HEK293T (cell line): ENCODE measurements around the gene PLXNB3.

ENCODE experiments used
- ARNT ChIP-seq: fragments of 450-650 bp; IDR thresholded peaks from 2 replicates; pipeline ENCODE4 v1.6.1; 2017; ENCODE audit warnings: mild to moderate bottlenecking
- BHLHE40 ChIP-seq: fragments of 450-650 bp; IDR thresholded peaks from 2 replicates; pipeline ENCODE4 v1.6.1; 2016; ENCODE audit warnings: mild to moderate bottlenecking, moderate library complexity, borderline replicate concordance
- CTBP1 ChIP-seq: fragments of 450-650 bp; IDR thresholded peaks from 2 replicates; pipeline ENCODE4 v1.6.1; 2016; ENCODE audit warnings: borderline replicate concordance
- FOXK2 ChIP-seq: fragments of 450-650 bp; IDR thresholded peaks from 2 replicates; pipeline ENCODE4 v1.6.1; 2016; ENCODE audit warnings: mild to moderate bottlenecking
- FOXM1 ChIP-seq: fragments of 450-650 bp; IDR thresholded peaks from 2 replicates; pipeline ENCODE4 v1.6.1; 2017; ENCODE audit warnings: mild to moderate bottlenecking, borderline replicate concordance
- HDGF ChIP-seq: fragments of 450-650 bp; IDR thresholded peaks from 2 replicates; pipeline ENCODE4 v1.6.1; 2017; ENCODE audit warnings: antibody characterized with exemption, borderline replicate concordance
- L3MBTL2 ChIP-seq: fragments of 450-650 bp; conservative IDR thresholded peaks from 2 replicates; pipeline ENCODE4 v1.6.1; 2016; ENCODE audit warnings: mild to moderate bottlenecking
- LEF1 ChIP-seq: fragments of 450-650 bp; IDR thresholded peaks from 2 replicates; pipeline ENCODE4 v1.6.1; 2017; ENCODE audit warnings: mild to moderate bottlenecking, borderline replicate concordance
- NFRKB ChIP-seq: fragments of 450-650 bp; IDR thresholded peaks from 2 replicates; pipeline ENCODE4 v1.6.1; 2016; ENCODE audit warnings: mild to moderate bottlenecking, moderate library complexity
- PKNOX1 ChIP-seq: fragments of 450-650 bp; IDR thresholded peaks from 2 replicates; pipeline ENCODE4 v1.6.1; 2016
- SP1 ChIP-seq: fragments of 450-650 bp; IDR thresholded peaks from 2 replicates; pipeline ENCODE4 v1.6.1; 2017
- SUZ12 ChIP-seq: fragments of 450-650 bp; IDR thresholded peaks from 2 replicates; pipeline ENCODE4 v1.6.1; 2016; ENCODE audit warnings: mild to moderate bottlenecking
- TARDBP ChIP-seq: fragments of 450-650 bp; IDR thresholded peaks from 2 replicates; pipeline ENCODE4 v1.6.1; 2016

- TF ChIP-seq PKNOX1, result no peak
- no peak for TF ChIP-seq SP1
- no peak for TF ChIP-seq LEF1
- no peak for TF ChIP-seq ARNT
- no peak for TF ChIP-seq FOXK2
- TF ChIP-seq BHLHE40, result no peak
- TF ChIP-seq SUZ12, result no peak
- no peak for TF ChIP-seq FOXM1
- TF ChIP-seq HDGF, result no peak
- no peak for TF ChIP-seq CTBP1
- TF ChIP-seq TARDBP, result no peak
- TF ChIP-seq NFRKB, result no peak
- no peak for TF ChIP-seq L3MBTL2
Measured at GRCh38 chrX:153734871-153735270, 29.2 kb upstream of the PLXNB3 start.
